H1 (cell line): ENCODE results near the gene SMG5. TPM values are rescaled to one million over a fixed set of nuclear protein-coding genes. Genes with fewer than 3 reads are reported as not detected.

Experiments used
- CTCF ChIA-PET: fragments of 300-600 bp; sonication (Branson Sonifier 250); formaldehyde crosslinking; loops from one replicate; lab custom pipeline; 2021; ENCODE audit not compliant: partially characterized antibody; lab: Charles Lee
- POLR2A ChIA-PET: fragments of 300-600 bp; sonication (Branson Sonifier 250); formaldehyde crosslinking; loops from one replicate; lab custom pipeline; 2021; ENCODE audit warnings: inconsistent platforms; ENCODE audit not compliant: partially characterized antibody; lab: Charles Lee
- DNase-seq, 2 experiments: peaks; one replicate each; pipeline versions ENCODE4 v3.0.0 to v3.0.0-alpha.2; 2010 to 2022; ENCODE audit warnings: low spot score in 2 of 2, low read depth in 1 of 2, mixed read lengths in 1 of 2
- FAIRE-seq: peaks from 2 replicates; lab custom pipeline; 2011; peaks lifted over from hg19 to GRCh38; lab: Jason Lieb, UNC
- H2AFZ ChIP-seq: 2 replicates; pipeline ENCODE4 v1.8.1; 2012; ENCODE audit warnings: low read length, inconsistent platforms
- H2AK5ac ChIP-seq: 2 replicates; pipeline ENCODE4 v1.6.1; 2013; ENCODE audit warnings: low read depth, low read length
- H2BK120ac ChIP-seq: replicated peaks from 2 replicates; pipeline ENCODE3; 2013; ENCODE audit warnings: low read depth, low read length, inconsistent platforms
- H2BK12ac ChIP-seq: 2 replicates; pipeline ENCODE4 v1.6.1; 2013; ENCODE audit warnings: low read depth, low read length
- H2BK15ac ChIP-seq: 2 replicates; pipeline ENCODE4 v1.6.1; 2013; ENCODE audit warnings: low read length
- H2BK20ac ChIP-seq: 2 replicates; pipeline ENCODE4 v1.6.1; 2013; ENCODE audit warnings: low read length
- H2BK5ac ChIP-seq: 2 replicates; pipeline ENCODE4 v1.6.1; 2013; ENCODE audit warnings: low read depth, low read length
- H3K14ac ChIP-seq: 2 replicates; pipeline ENCODE4 v1.6.1; 2013; ENCODE audit warnings: inconsistent platforms; ENCODE audit not compliant: insufficient read length
- H3K18ac ChIP-seq: 2 replicates; pipeline ENCODE4 v1.6.1; 2013; ENCODE audit warnings: low read length; ENCODE audit errors: extremely low read depth
- H3K23ac ChIP-seq: 2 replicates; pipeline ENCODE4 v1.6.1; 2013; ENCODE audit warnings: inconsistent platforms; ENCODE audit not compliant: insufficient read length
- H3K23me2 ChIP-seq: 2 replicates; pipeline ENCODE4 v1.6.1; 2013; ENCODE audit warnings: low read depth, low read length
- H3K27ac ChIP-seq: 2 replicates; pipeline ENCODE4 v1.6.1; 2011; ENCODE audit warnings: low read depth, low read length, inconsistent platforms
- H3K27me3 ChIP-seq, 4 experiments: replicated peaks in 1 of 4; 1 replicate in 1 of 4; 2 replicates in 3 of 4; pipeline versions ENCODE4 v1.6.1 to v1.8.1; 2011 to 2013; ENCODE audit warnings: low read length in 3 of 4, mild to moderate bottlenecking in 3 of 4, inconsistent platforms in 2 of 4, mixed read lengths in 2 of 4, moderate library complexity in 1 of 4; ENCODE audit not compliant: control insufficient read depth in 3 of 4, insufficient read depth in 3 of 4; ENCODE audit errors: extremely low read depth in 1 of 4
- H3K36me3 ChIP-seq, 4 experiments: 2 replicates each; pipeline versions ENCODE4 v1.6.1 to v1.8.1; 2011 to 2013; ENCODE audit warnings: mild to moderate bottlenecking in 4 of 4, low read length in 3 of 4, moderate library complexity in 2 of 4, control low read depth in 1 of 4, inconsistent platforms in 1 of 4; ENCODE audit not compliant: insufficient read depth in 4 of 4, control insufficient read depth in 2 of 4
- H3K4ac ChIP-seq: replicated peaks from 2 replicates; pipeline ENCODE3; 2013; ENCODE audit warnings: low read length, low read depth, mixed read lengths, inconsistent platforms; ENCODE audit not compliant: insufficient read length
- H3K4me1 ChIP-seq, 4 experiments: replicated peaks in 1 of 4; 1 replicate in 1 of 4; 2 replicates in 3 of 4; pipeline versions ENCODE4 v1.6.1 to v1.8.1; 2011 to 2013; ENCODE audit warnings: low read length in 3 of 4, inconsistent platforms in 2 of 4, mixed read lengths in 1 of 4; ENCODE audit not compliant: insufficient read depth in 4 of 4, control insufficient read depth in 3 of 4
- H3K4me2 ChIP-seq, 2 experiments: 2 replicates each; pipeline versions ENCODE4 v1.6.1 to v1.8.1; 2011 to 2013; ENCODE audit warnings: low read depth in 2 of 2, low read length in 2 of 2, control low read depth in 1 of 2, inconsistent platforms in 1 of 2, mild to moderate bottlenecking in 1 of 2; ENCODE audit not compliant: insufficient read depth in 1 of 2
- H3K4me3 ChIP-seq, 4 experiments: fragments of 200-600, 300-600 bp in 1 of 4; sonication (generic), shearing (Covaris generic), sonication (Bioruptor Twin) in 1 of 4; 2 replicates each; pipeline versions ENCODE4 v1.5.1 to v1.8.1; 2011 to 2016; ENCODE audit warnings: low read length in 4 of 4, low read depth in 3 of 4, control low read depth in 2 of 4, inconsistent platforms in 2 of 4, mild to moderate bottlenecking in 2 of 4, mixed read lengths in 1 of 4, moderate library complexity in 1 of 4; ENCODE audit not compliant: insufficient read depth in 2 of 4; ENCODE audit errors: extremely low read depth in 1 of 4
- H3K56ac ChIP-seq: replicated peaks from 2 replicates; pipeline ENCODE3; 2013; ENCODE audit warnings: low read depth, mild to moderate bottlenecking, mixed read lengths, low read length, inconsistent platforms; ENCODE audit not compliant: insufficient read length
- H3K79me1 ChIP-seq: 2 replicates; pipeline ENCODE4 v1.6.1; 2013; ENCODE audit warnings: low read depth, low read length, control low read depth
- H3K79me2 ChIP-seq, 2 experiments: 2 replicates each; pipeline versions ENCODE4 v1.6.1 to v1.8.1; 2012 to 2013; ENCODE audit warnings: low read length in 2 of 2, mild to moderate bottlenecking in 2 of 2, inconsistent platforms in 1 of 2; ENCODE audit not compliant: insufficient read depth in 2 of 2, control insufficient read depth in 1 of 2
- H3K9ac ChIP-seq, 4 experiments: replicated peaks in 1 of 4; 1 replicate in 1 of 4; 2 replicates in 3 of 4; pipeline versions ENCODE4 v1.6.1 to v1.8.1; 2011 to 2013; ENCODE audit warnings: low read depth in 3 of 4, low read length in 3 of 4, control low read depth in 2 of 4, mild to moderate bottlenecking in 2 of 4, moderate library complexity in 2 of 4, inconsistent platforms in 1 of 4; ENCODE audit errors: extremely low read depth in 1 of 4
- H3K9me3 ChIP-seq, 2 experiments: 2 replicates each; pipeline versions ENCODE4 v1.6.1 to v1.8.1; 2012 to 2013; ENCODE audit warnings: mild to moderate bottlenecking in 2 of 2, moderate library complexity in 2 of 2, control low read depth in 1 of 2, inconsistent platforms in 1 of 2, low read depth in 1 of 2, low read length in 1 of 2, mixed read lengths in 1 of 2; ENCODE audit not compliant: insufficient read depth in 2 of 2
- H4K20me1 ChIP-seq, 2 experiments: replicated peaks in 1 of 2; 2 replicates each; pipeline versions ENCODE3 to v1.8.1; 2011 to 2013; ENCODE audit warnings: inconsistent platforms in 2 of 2, low read length in 2 of 2, mild to moderate bottlenecking in 1 of 2; ENCODE audit not compliant: insufficient read depth in 2 of 2, control insufficient read depth in 1 of 2
- H4K5ac ChIP-seq: 2 replicates; pipeline ENCODE4 v1.6.1; 2013; ENCODE audit warnings: low read length, low read depth, mixed read lengths, inconsistent platforms; ENCODE audit not compliant: insufficient read length
- H4K8ac ChIP-seq: 2 replicates; pipeline ENCODE4 v1.8.0; 2013; ENCODE audit warnings: mild to moderate bottlenecking, moderate library complexity, low read length, inconsistent platforms; ENCODE audit not compliant: insufficient read depth; ENCODE audit errors: extremely low read depth
- H4K91ac ChIP-seq: replicated peaks from 2 replicates; pipeline ENCODE3; 2013; ENCODE audit warnings: low read length, mixed read lengths, inconsistent platforms; ENCODE audit not compliant: insufficient read length
- BACH1 ChIP-seq: IDR thresholded peaks from 2 replicates; pipeline ENCODE4 v1.6.1; 2012; ENCODE audit warnings: low read length, improper control_type of control experiment
- CBX8 ChIP-seq: fragments of 300-800, 300-1000 bp; sonication (generic); IDR thresholded peaks from 2 replicates; pipeline ENCODE4 v1.7.1; 2016; ENCODE audit warnings: low read depth, low read length, borderline replicate concordance
- CHD2 ChIP-seq: IDR thresholded peaks from 2 replicates; pipeline ENCODE4 v1.6.1; 2012; ENCODE audit warnings: low read length, improper control_type of control experiment
- EP300 ChIP-seq, 2 experiments: IDR thresholded peaks; 1 replicate in 1 of 2; 2 replicates in 1 of 2; pipeline ENCODE4 v1.6.1; 2011 to 2012; ENCODE audit warnings: low read depth in 2 of 2, low read length in 2 of 2, mild to moderate bottlenecking in 2 of 2, borderline replicate concordance in 1 of 2, inconsistent platforms in 1 of 2, moderate library complexity in 1 of 2
- FOSL1 ChIP-seq: IDR thresholded peaks from 2 replicates; pipeline ENCODE4 v1.6.1; 2011; ENCODE audit warnings: mild to moderate bottlenecking, low read depth, low read length, moderate library complexity; ENCODE audit not compliant: insufficient read depth
- HDAC6 ChIP-seq: IDR thresholded peaks from one replicate; pipeline ENCODE4 v1.7.1; 2012; ENCODE audit warnings: low read depth, mild to moderate bottlenecking, inconsistent platforms, low read length, moderate library complexity
- NANOG ChIP-seq: IDR thresholded peaks from 2 replicates; pipeline ENCODE4 v1.6.1; 2011; ENCODE audit warnings: low read length, low read depth, mild to moderate bottlenecking, inconsistent platforms; ENCODE audit not compliant: insufficient read depth, poor library complexity, severe bottlenecking
- RAD21 ChIP-seq, 2 experiments: IDR thresholded peaks in 1 of 2; conservative IDR thresholded peaks in 1 of 2; 2 replicates each; pipeline ENCODE4 v1.6.1; 2011; ENCODE audit warnings: low read depth in 2 of 2, low read length in 2 of 2, improper control_type of control experiment in 1 of 2, inconsistent platforms in 1 of 2, mild to moderate bottlenecking in 1 of 2, moderate library complexity in 1 of 2
- SIX5 ChIP-seq: IDR thresholded peaks from 2 replicates; pipeline ENCODE4 v1.6.1; 2011; ENCODE audit warnings: mild to moderate bottlenecking, low read depth, low read length
- SP4 ChIP-seq: IDR thresholded peaks from 2 replicates; pipeline ENCODE4 v1.6.1; 2012; ENCODE audit warnings: low read length, inconsistent platforms
- TAF1 ChIP-seq: IDR thresholded peaks from 2 replicates; pipeline ENCODE4 v1.6.1; 2011; ENCODE audit warnings: mild to moderate bottlenecking, low read depth, low read length
- YY1 ChIP-seq: IDR thresholded peaks from 2 replicates; pipeline ENCODE4 v1.6.1; 2011; ENCODE audit warnings: low read depth, mild to moderate bottlenecking, low read length
- WGBS, 2 experiments: shearing (Covaris generic) in 1 of 2; methylation state at CpG; one replicate each; pipeline versions ENCODE4 v1.1.6 to v1.1.7; 2013 to 2015; ENCODE audit warnings: low lambda C conversion rate in 2 of 2, mixed read lengths in 2 of 2, inconsistent platforms in 1 of 2, low coverage in 1 of 2, missing lambda C conversion rate in 1 of 2; ENCODE audit not compliant: insufficient replicate concordance in 2 of 2, insufficient coverage in 1 of 2, insufficient read length in 1 of 2; ENCODE audit errors: extremely low coverage in 1 of 2, missing lambda C conversion rate in 1 of 2; 5-methylcytosine and 5-hydroxymethylcytosine counted together
- polyA plus RNA-seq, 7 experiments: library from polyadenylated mRNA; depleted of rRNA in 3 of 7; stranded (reverse) in 5 of 7; unstranded in 2 of 7; fragments of >200 nt in 5 of 7; fragments of 200-250 nt in 2 of 7; gene quantifications; 1 replicate in 5 of 7; 2 replicates in 1 of 7; 4 replicates in 1 of 7; pipeline versions ENCODE4 v1.2.1 to v1.2.3, GENCODE V29; 2011 to 2013; ENCODE audit warnings: missing spikeins in 2 of 7, mixed read lengths in 2 of 7
- total RNA-seq: library from RNA; stranded (reverse); fragmentation: NEBNext Ultra II Directional; extraction: Animal tissue kit (Norgen Biotek cat#: 25700); gene quantifications from 2 replicates; pipeline ENCODE4 v1.2.1, GENCODE V29; 2021

Gene SMG5
- total and polyA plus RNA-seq, 2 of the 8 experiments (the other 6 are each of a cell fraction or from before 2014, with no cell fraction given), result 32.7 to 98.0 TPM

DNA sequence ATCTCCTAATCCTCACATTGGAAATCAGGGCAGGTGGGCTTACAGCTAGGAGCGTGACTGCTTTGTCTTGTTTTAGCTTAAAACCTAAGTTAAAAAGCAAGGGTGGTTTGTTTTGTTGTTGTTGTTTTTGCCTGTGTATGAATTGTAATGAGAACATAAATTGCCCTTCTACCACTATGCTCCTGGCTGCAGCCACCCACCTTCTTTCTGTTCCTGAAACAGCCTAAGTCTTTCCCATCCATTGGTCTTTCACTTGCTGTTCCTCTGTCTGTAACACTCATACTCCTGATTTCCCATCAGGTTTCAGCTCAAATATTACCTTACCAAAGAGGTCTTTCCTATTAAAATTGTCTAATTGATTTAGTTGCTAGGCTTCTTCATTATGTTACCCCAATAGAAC is 896 bp upstream of the SMG5 start:
- Histone ChIP-seq H3K27me3 (no peaks in the 10 kb centered on the region), H3K4me3 (peak overlapping the region; percentile 74 to 93 (median 85); a peak in 7 of 8 replicates), H3K4ac (no peak overlapping the region), H2BK20ac (no peak overlapping the region), H2BK5ac (no peak overlapping the region; the same call in 1 of the 2 replicates), H3K4me1 (peaks cover 0 to 10% (median 3%) of the 10 kb centered on the region in 4 experiments; a peak in 2 of 7 replicates), H2AK5ac (no peak overlapping the region; the same call in 1 of the 2 replicates), H3K9me3 (no peaks in the 10 kb centered on the region), H3K4me2 (peak overlapping the region; percentile 78 to 92), H2AFZ (peak overlapping the region; percentile 45), H4K5ac (no peak overlapping the region), H4K91ac (no peak overlapping the region), H2BK15ac (no peak overlapping the region; the same call in 1 of the 2 replicates), H3K56ac (no peak overlapping the region), H4K20me1 (peaks cover 3 to 13% of the 10 kb centered on the region in 2 experiments), H3K14ac (no peak overlapping the region), H4K8ac (no peak overlapping the region), H3K27ac (peak overlapping the region; percentile 78), H3K18ac (no peak overlapping the region), H3K23me2 (peaks cover 13% of the 10 kb centered on the region), H2BK12ac (no peak overlapping the region), H3K23ac (no peak overlapping the region), H3K79me2 (peaks cover 23 to 37% of the 10 kb centered on the region in 2 experiments), H2BK120ac (no peak overlapping the region), H3K79me1 (peaks cover 10% of the 10 kb centered on the region), H3K9ac (peak overlapping the region; percentile 88 to 97 (median 96)), H3K36me3 (peaks cover 2 to 13% (median 7%) of the 10 kb centered on the region in 4 experiments; a peak in 5 of 8 replicates)
- DNase-seq (no peak), FAIRE-seq (no peak)
- ChIA-PET CTCF (interaction anchor here (0.7 to 5.3 kb wide), 12 partner anchors 11 to 1032 kb away, joined by 3 to 25 read pairs (median 3); no protein-coding TSS in a partner anchor), POLR2A (interaction anchor here (0.9 to 17.4 kb wide), 17 partner anchors 8 to 1077 kb away, joined by 3 to 221 read pairs (median 7); partner anchors contain the start of genes BGLAP, CCT3, GLMP and PAQR6)
- 100% methylated on average over 1 of the region's 1 CpG; no CpG with 5 or more reads in 1 of the 2 experiments for WGBS, 2 experiments
- TF ChIP-seq SP4, result no peak
- no peak for TF ChIP-seq CBX8
- no peak for TF ChIP-seq BACH1
- TF ChIP-seq CHD2, result no peak
- no peak for TF ChIP-seq TAF1
- no peak for TF ChIP-seq NANOG
- TF ChIP-seq EP300 (IDR thresholded peaks at IDR 0.05; ENCODE audit: borderline replicate concordance in 1 of 2, low read depth in 2 of 2, low read length in 2 of 2), result no peak
- TF ChIP-seq RAD21 (IDR thresholded peaks at IDR 0.05 in 1 of 2, conservative IDR thresholded peaks at IDR 0.05 in 1 of 2; ENCODE audit: low read depth in 2 of 2, low read length in 2 of 2), result no peak
- no peak for TF ChIP-seq HDAC6
- no peak for TF ChIP-seq YY1
- no peak for TF ChIP-seq FOSL1
- TF ChIP-seq SIX5, result no peak
